Fibroblast of lung (primary cell): ENCODE data around the gene FADS2. TPM values are rescaled to one million over a fixed set of nuclear protein-coding genes. Genes with fewer than 3 reads are reported as not detected.
A peak's percentile ranks its signal among the peaks of the same experiment; 100 is the strongest.

Experiments used
- DNase-seq, 2 donors: peaks; one replicate each; pipeline versions ENCODE4 v3.0.0 to v3.0.0-alpha.2; 2010; ENCODE audit warnings: low read depth in 2 of 2
- H2AFZ ChIP-seq: 2 replicates; pipeline ENCODE4 v1.5.1; 2012; ENCODE audit warnings: low read length, control low read depth, inconsistent platforms
- H3K27ac ChIP-seq: 2 replicates; pipeline ENCODE4 v1.5.1; 2011; ENCODE audit warnings: low read length, control low read depth; ENCODE audit not compliant: insufficient read depth
- H3K27me3 ChIP-seq: 2 replicates; pipeline ENCODE4 v1.5.1; 2011; ENCODE audit warnings: mild to moderate bottlenecking, low read length; ENCODE audit not compliant: control insufficient read depth, insufficient read depth
- H3K36me3 ChIP-seq: 2 replicates; pipeline ENCODE4 v1.5.1; 2011; ENCODE audit warnings: low read length; ENCODE audit not compliant: control insufficient read depth, insufficient read depth
- H3K4me1 ChIP-seq: 2 replicates; pipeline ENCODE4 v1.5.1; 2011; ENCODE audit warnings: low read length; ENCODE audit not compliant: control insufficient read depth, insufficient read depth; ENCODE audit errors: extremely low read depth
- H3K4me2 ChIP-seq: 2 replicates; pipeline ENCODE4 v1.5.1; 2011; ENCODE audit warnings: low read length, control low read depth; ENCODE audit not compliant: insufficient read depth; ENCODE audit errors: extremely low read depth
- H3K4me3 ChIP-seq, 4 experiments: fragments of 200-600 bp in 1 of 4; sonication (generic) in 1 of 4; replicated peaks in 1 of 4; 2 replicates each; pipeline ENCODE4 v1.5.1; 2011 to 2016; ENCODE audit warnings: low read length in 4 of 4, low read depth in 3 of 4, mild to moderate bottlenecking in 3 of 4, control low read depth in 2 of 4, inconsistent platforms in 1 of 4, mixed read lengths in 1 of 4; ENCODE audit not compliant: insufficient read depth in 1 of 4; ENCODE audit errors: control extremely low read depth in 1 of 4
- H3K79me2 ChIP-seq: 2 replicates; pipeline ENCODE4 v1.5.1; 2012; ENCODE audit warnings: mild to moderate bottlenecking, low read length, inconsistent platforms; ENCODE audit not compliant: control insufficient read depth, insufficient read depth
- H3K9ac ChIP-seq: 2 replicates; pipeline ENCODE4 v1.5.1; 2011; ENCODE audit warnings: mild to moderate bottlenecking, low read length, control low read depth; ENCODE audit not compliant: insufficient read depth
- H3K9me3 ChIP-seq: 2 replicates; pipeline ENCODE4 v1.5.1; 2012; ENCODE audit warnings: low read depth, low read length; ENCODE audit not compliant: control insufficient read depth, insufficient read depth
- H4K20me1 ChIP-seq: 2 replicates; pipeline ENCODE4 v1.5.1; 2011; ENCODE audit warnings: low read length; ENCODE audit not compliant: control insufficient read depth, insufficient read depth; ENCODE audit errors: extremely low read depth
- EZH2 ChIP-seq: IDR thresholded peaks from 2 replicates; pipeline ENCODE4 v1.5.1; 2012; ENCODE audit warnings: low read length, control low read depth, mild to moderate bottlenecking; ENCODE audit errors: missing control alignments
- polyA plus RNA-seq, 2 donors: library from polyadenylated mRNA; depleted of rRNA in 1 of 2; stranded (reverse) in 1 of 2; unstranded in 1 of 2; fragments of >200 nt; gene quantifications; 2 replicates each; pipeline ENCODE4 v1.2.1, GENCODE V29; 2011 to 2012; ENCODE audit warnings: missing spikeins in 1 of 2
- total RNA-seq: library from RNA; depleted of rRNA; stranded (reverse); fragments of >200 nt; gene quantifications from 2 replicates; pipeline ENCODE4 v1.2.1, GENCODE V29; 2014
- TF ChIP-seq, protein P1 (sequence below), 2 donors: IDR thresholded peaks in 1 of 2; conservative IDR thresholded peaks in 1 of 2; 1 replicate in 1 of 2; 2 replicates in 1 of 2; pipeline ENCODE4 v1.5.1; 2011 to 2012; ENCODE audit warnings: low read length in 2 of 2, control low read depth in 1 of 2, inconsistent platforms in 1 of 2, low read depth in 1 of 2, mild to moderate bottlenecking in 1 of 2

Gene FADS2
- total and polyA plus RNA-seq, 2 donors (not counting 1 experiment from before 2014, with no cell fraction given), result 418 to 932 TPM

DNA sequence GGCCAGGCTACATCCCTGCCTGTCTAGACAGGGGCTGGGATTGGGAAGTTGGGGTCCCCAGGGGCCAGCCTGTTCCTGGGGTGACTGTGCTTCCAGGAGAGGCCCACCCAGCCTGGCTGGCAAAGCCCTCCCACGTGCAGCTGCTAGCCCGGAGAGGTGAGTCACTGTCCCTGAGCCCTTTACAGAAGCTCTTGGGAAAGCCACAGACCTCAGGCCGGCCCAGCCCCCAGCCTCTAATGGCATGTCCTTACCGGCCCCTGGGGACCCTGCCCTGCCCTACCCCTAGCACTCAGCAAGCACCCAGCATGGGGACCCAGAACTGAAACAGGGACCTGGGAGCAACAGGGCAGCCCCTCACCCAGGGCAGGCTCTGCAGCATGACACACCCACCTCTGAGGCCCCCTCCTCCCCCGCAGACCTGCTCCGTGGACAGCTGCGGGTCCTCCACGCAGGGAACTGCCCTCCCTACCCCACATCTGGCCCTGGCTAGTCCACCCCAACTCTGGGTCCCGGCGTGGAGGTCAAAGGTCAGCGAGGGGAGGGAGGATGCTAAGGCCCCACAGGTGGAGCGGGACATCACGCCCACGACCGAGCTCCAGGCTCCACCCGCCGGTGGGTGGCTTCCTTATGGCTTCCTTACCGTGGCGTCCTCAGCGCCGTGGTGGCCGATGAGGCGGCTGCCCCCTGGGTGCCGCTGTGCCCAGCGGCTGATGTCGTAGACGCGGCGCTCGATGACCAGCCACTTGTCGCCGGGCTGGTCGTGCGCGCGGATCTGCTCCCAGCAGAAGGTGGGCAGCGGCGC, 62.6 kb downstream of the FADS2 start:
- H3K79me2 ChIP-seq, result peaks cover 23% of the 10 kb centered on the region
- H2AFZ ChIP-seq, result no peak overlapping the region
- H3K9me3 ChIP-seq, result no peaks in the 10 kb centered on the region
- H3K4me3 ChIP-seq, result peak overlapping the region; percentile 65 to 93 (median 80)
- peaks cover 3% of the 10 kb centered on the region for H3K4me1 ChIP-seq
- H3K27me3 ChIP-seq, result no peaks in the 10 kb centered on the region
- peak; percentile 58 to 80 for DNase-seq
- H3K36me3 ChIP-seq, result peaks cover 2% of the 10 kb centered on the region
- TF ChIP-seq, protein P1, sequence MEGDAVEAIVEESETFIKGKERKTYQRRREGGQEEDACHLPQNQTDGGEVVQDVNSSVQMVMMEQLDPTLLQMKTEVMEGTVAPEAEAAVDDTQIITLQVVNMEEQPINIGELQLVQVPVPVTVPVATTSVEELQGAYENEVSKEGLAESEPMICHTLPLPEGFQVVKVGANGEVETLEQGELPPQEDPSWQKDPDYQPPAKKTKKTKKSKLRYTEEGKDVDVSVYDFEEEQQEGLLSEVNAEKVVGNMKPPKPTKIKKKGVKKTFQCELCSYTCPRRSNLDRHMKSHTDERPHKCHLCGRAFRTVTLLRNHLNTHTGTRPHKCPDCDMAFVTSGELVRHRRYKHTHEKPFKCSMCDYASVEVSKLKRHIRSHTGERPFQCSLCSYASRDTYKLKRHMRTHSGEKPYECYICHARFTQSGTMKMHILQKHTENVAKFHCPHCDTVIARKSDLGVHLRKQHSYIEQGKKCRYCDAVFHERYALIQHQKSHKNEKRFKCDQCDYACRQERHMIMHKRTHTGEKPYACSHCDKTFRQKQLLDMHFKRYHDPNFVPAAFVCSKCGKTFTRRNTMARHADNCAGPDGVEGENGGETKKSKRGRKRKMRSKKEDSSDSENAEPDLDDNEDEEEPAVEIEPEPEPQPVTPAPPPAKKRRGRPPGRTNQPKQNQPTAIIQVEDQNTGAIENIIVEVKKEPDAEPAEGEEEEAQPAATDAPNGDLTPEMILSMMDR (conservative IDR thresholded peaks at IDR 0.05 in 1 of 2, IDR thresholded peaks at IDR 0.05 in 1 of 2; ENCODE audit: low read depth in 1 of 2, low read length in 2 of 2), result no peak
- no peak for TF ChIP-seq EZH2
- H3K4me2 ChIP-seq, result peak overlapping the region; percentile 91
- peak overlapping the region; percentile 53 for H3K27ac ChIP-seq
- no peaks in the 10 kb centered on the region for H4K20me1 ChIP-seq
- H3K9ac ChIP-seq, result peak overlapping the region; percentile 69

DNA sequence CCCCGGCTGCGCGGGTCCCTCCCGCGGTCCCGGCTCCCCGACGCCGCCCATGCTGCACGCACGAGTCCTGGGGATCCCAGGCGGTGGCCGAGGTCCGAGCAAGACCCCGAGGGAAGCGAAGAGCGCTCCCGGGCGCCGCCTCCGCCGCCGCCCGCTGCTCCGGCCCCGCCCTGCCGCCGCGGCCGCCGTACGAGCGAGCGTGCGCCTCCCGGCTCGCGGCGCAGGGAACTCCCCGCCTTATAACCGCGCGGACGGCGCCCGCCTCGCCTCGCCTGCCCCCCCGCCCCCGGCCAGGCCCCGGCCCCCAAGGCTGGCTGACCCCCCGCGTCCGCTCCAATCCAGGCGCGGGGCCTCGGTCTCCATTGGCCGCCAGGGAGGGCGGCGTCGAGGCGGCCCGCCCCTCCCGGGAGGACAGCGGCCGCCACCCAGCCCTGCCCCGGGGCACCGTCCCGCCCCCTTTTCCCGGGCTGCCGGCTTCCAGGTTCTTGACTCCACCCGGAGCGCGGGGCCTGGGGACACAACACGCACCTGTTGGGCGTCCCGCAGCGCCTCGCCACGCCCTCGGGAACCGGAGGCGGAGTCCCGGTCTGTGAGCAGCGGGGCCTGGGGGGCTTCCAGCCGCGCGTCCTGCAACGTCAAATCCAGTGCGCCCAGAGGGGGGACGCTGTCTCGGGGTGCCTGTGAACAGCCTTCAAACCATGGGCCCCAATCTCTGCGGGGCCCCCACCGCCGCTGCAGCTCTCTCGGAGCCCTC, 63.4 kb downstream of the FADS2 start, which contains the start of gene FADS3:
Gene FADS3, minus strand, starts transcription at position 215 of the 754 bp plus-strand sequence. Its CDS starts 164 bp downstream, at position 51.
- peak within 1 kb of the TSS; percentile 65 to 93 (median 80) for H3K4me3 ChIP-seq
- peaks cover 2% of the 10 kb centered on the region for H3K36me3 ChIP-seq
- peak within 1 kb of the TSS; percentile 91 for H3K4me2 ChIP-seq
- H3K4me1 ChIP-seq, result peaks cover 3% of the 10 kb centered on the region
- H3K27me3 ChIP-seq, result no peaks in the 10 kb centered on the region
- peak within 1 kb of the TSS; percentile 69 for H3K9ac ChIP-seq
- H3K27ac ChIP-seq, result peak within 1 kb of the TSS; percentile 53
- H4K20me1 ChIP-seq, result no peaks in the 10 kb centered on the region
- peaks cover 19% of the 10 kb centered on the region for H3K79me2 ChIP-seq
- TF ChIP-seq, protein P1 (conservative IDR thresholded peaks at IDR 0.05 in 1 of 2, IDR thresholded peaks at IDR 0.05 in 1 of 2; ENCODE audit: low read depth in 1 of 2, low read length in 2 of 2), result no peak
- TF ChIP-seq EZH2, result no peak
- DNase-seq, result peak; percentile 68 to 74
- H2AFZ ChIP-seq, result no peak within 1 kb of the TSS
- H3K9me3 ChIP-seq, result no peaks in the 10 kb centered on the region

DNA sequence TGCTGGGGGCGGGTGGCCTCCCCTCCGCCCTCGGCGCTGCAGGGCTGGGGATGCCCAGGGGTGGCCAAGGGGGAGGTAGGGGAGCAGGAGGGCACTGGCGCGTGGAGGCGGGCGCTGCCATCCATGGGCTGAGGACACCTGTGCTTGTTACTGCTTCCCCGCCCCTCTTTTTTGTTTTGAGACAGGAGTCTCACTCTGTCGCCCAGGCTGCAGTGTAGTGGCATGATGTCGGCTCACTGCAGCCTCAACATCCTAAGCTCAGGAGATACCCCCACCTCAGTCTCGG, 63.9 kb downstream of the FADS2 start:
- Histone ChIP-seq H3K4me2 (no peak overlapping the region), H3K27me3 (no peaks in the 10 kb centered on the region), H4K20me1 (no peaks in the 10 kb centered on the region), H2AFZ (no peak overlapping the region), H3K9me3 (no peaks in the 10 kb centered on the region), H3K9ac (no peak overlapping the region), H3K4me1 (peaks cover 3% of the 10 kb centered on the region), H3K27ac (no peak overlapping the region), H3K4me3 (peak overlapping the region in 1 of 4 experiments; percentile 93), H3K79me2 (peaks cover 14% of the 10 kb centered on the region), H3K36me3 (no peaks in the 10 kb centered on the region)
- TF ChIP-seq, protein P1 (conservative IDR thresholded peaks at IDR 0.05 in 1 of 2, IDR thresholded peaks at IDR 0.05 in 1 of 2; ENCODE audit: low read depth in 1 of 2, low read length in 2 of 2), result no peak
- no peak for TF ChIP-seq EZH2
- no peak for DNase-seq
